ENCODE results near the gene TEC.

- TF ChIP-seq CTCF (optimal IDR thresholded peaks at IDR 0.05 in 1 of 3, IDR thresholded peaks at IDR 0.05 in 1 of 3, conservative IDR thresholded peaks at IDR 0.05 in 1 of 3; ENCODE audit: extremely low read depth in 1 of 3, insufficient read depth in 2 of 3, low read length in 3 of 3) (no peak), EZH2 (IDR thresholded peaks at IDR 0.05; ENCODE audit: low read length) (no peak)
Observed at GRCh38 chr4:48095441-48095840, 174.2 kb downstream of the TEC start.

Measured in keratinocyte (primary cell).